Heart left ventricle (tissue), 16 donors: ENCODE results near the gene SETD6. TPM values are rescaled to one million over a fixed set of nuclear protein-coding genes. Genes with fewer than 3 reads are reported as not detected.
"Not testable (repeated sequence)": the region's sequence is repeated elsewhere in the genome, so short reads cannot be mapped to it uniquely, and the experiment has no call there.

Experiments used
- ATAC-seq, 4 donors: fragments of 200-7000 bp; cut with Tn5 transposase; one replicate each; pipeline ENCODE4 v1.9.1; 2020 to 2022; ENCODE audit warnings: moderate library complexity in 4 of 4, mild to moderate bottlenecking in 3 of 4, moderate number of reproducible peaks in 1 of 4
- DNase-seq, 5 donors: peaks; one replicate each; pipeline ENCODE4 v3.0.0-alpha.2; 2020
- H3K27ac ChIP-seq, 12 donors: fragments of 200-600 bp; sonication (generic) in 4 of 12; one replicate each; pipeline versions ENCODE4 v1.5.0 to v1.8.0; 2016 to 2022; ENCODE audit warnings: mild to moderate bottlenecking in 2 of 12
- H3K27me3 ChIP-seq, 9 donors: fragments of 200-600 bp; sonication (generic) in 2 of 9; one replicate each; pipeline versions ENCODE4 v1.5.1 to v1.8.0; 2016 to 2022; ENCODE audit warnings: mild to moderate bottlenecking in 3 of 9
- H3K36me3 ChIP-seq, 9 donors: fragments of 200-600 bp; sonication (generic) in 2 of 9; one replicate each; pipeline versions ENCODE4 v1.5.0 to v1.8.0; 2018 to 2022; ENCODE audit warnings: mild to moderate bottlenecking in 2 of 9
- H3K4me1 ChIP-seq, 12 donors: fragments of 200-600 bp; sonication (generic) in 4 of 12; one replicate each; pipeline versions ENCODE4 v1.5.0 to v1.8.0; 2016 to 2022; ENCODE audit warnings: mild to moderate bottlenecking in 3 of 12
- H3K4me3 ChIP-seq, 12 donors: fragments of 200-600 bp; sonication (generic) in 4 of 12; one replicate each; pipeline versions ENCODE4 v1.5.0 to v1.8.0; 2017 to 2022; ENCODE audit warnings: mild to moderate bottlenecking in 9 of 12, moderate library complexity in 4 of 12
- H3K9me3 ChIP-seq, 12 donors: fragments of 200-600 bp; sonication (generic) in 4 of 12; one replicate each; pipeline versions ENCODE4 v1.5.0 to v1.8.0; 2016 to 2022; ENCODE audit warnings: mild to moderate bottlenecking in 1 of 12
- POLR2A ChIP-seq, 2 donors: fragments of 450-650 bp; IDR thresholded peaks; one replicate each; pipeline ENCODE4 v1.6.1; 2017; ENCODE audit warnings: antibody characterized with exemption in 2 of 2, mild to moderate bottlenecking in 2 of 2, moderate library complexity in 2 of 2
- WGBS, 4 donors: extraction: QIAGEN DNeasy Blood & Tissue Kit in 2 of 4; methylation state at CpG; one replicate each; pipeline versions ENCODE4 v1.1.5 to v1.1.7; 2013 to 2018; 5-methylcytosine and 5-hydroxymethylcytosine counted together
- intact Hi-C, 10 donors: fragments of 100-400 bp; cut with DNase I; formaldehyde crosslinking; loops; one replicate each; pipeline versions ENCODE4 v1.11.1 to v1.14.2; 2022
- polyA plus RNA-seq, 2 donors: library from polyadenylated mRNA; stranded (reverse); fragments of 200-250 nt; gene quantifications; one replicate each; pipeline ENCODE4 v1.2.3, GENCODE V29; 2013
- total RNA-seq, 9 donors: library from RNA; depleted of rRNA in 2 of 9; stranded (reverse); fragments of >200 nt in 2 of 9; fragmentation: NEBNext Ultra II Directional in 3 of 9; extraction: Animal tissue kit (Norgen Biotek cat#: 25700) in 3 of 9; gene quantifications; one replicate each; pipeline versions ENCODE4 v1.1.0 to v1.2.4, GENCODE V29; 2016 to 2023
- TF ChIP-seq, protein P1 (sequence below), 12 donors: fragments of 200-600 bp; sonication (generic) in 4 of 12; IDR thresholded peaks; one replicate each; pipeline versions ENCODE4 v1.5.0 to v1.8.0; 2018 to 2022; ENCODE audit warnings: antibody characterized with exemption in 12 of 12, mild to moderate bottlenecking in 5 of 12
- donor health status: ischemic (EF 13 %, LVEDD 7.1; RV severe dilation, severe dysfunction).
- donor health status: healthy with polysubstance abuse.
- donor health status: DM: no; HTN: yes; CAD: no.
- donor health status: DM: no; HTN: no; CAD: no.
- donor health status: ischemic (EF 25% LVEDD 6.9; RV normal size, moderate dysfunction).
- donor health status: ischemic (EF 25% LVEDD 5.7; RV mildly dilated, moderate dysfunction).
- donor health status: healthy.
- donor health status: DM: yes; HTN: yes; CAD: no.
- donor health status: ischemic (EF 35%, LVEDD 5.7; RV mildly dilated, moderate dysfunction).
- donor health status: nonischemic (EF 11% LVEDD 7.7; RV severe dilation, severe dysfunction).
- donor health status: DM: yes; HTN: yes; CAD: no.
- donor health status: PGD.
- donor health status: ischemic (EF 29% LVEDD 5.4; RV normal size, mild dysfunction).
- donor health status: nonischemic (EF 23%, LVEDD 6.1; RV moderate dilation, normal function).

The SETD6 gene
- total and polyA plus RNA-seq, 11 donors, result 10.1 to 18.0 (median 14.3) TPM

GRCh38 chr16:58487566-58488351, 27.6 kb upstream of the SETD6 start:
- Histone ChIP-seq H3K4me1 (peaks cover 0 to 76% (median 35%) of the 10 kb centered on the region in 12 donors), H3K36me3 (peaks cover 0 to 15% (median 0%) of the 10 kb centered on the region in 9 donors), H3K27ac (peak overlapping the region; percentile 6 to 80 (median 68)), H3K9me3 (no peaks in the 10 kb centered on the region), H3K27me3 (no peaks in the 10 kb centered on the region), H3K4me3 (peak overlapping the region in 9 of 12 donors; percentile 15 to 39 (median 28))
- peak; percentile 44 to 82 (median 73) for ATAC-seq
- 16 to 26% (median 18%) methylated on average over 26 to 43 of the region's 43 CpGs for WGBS, 4 donors
- DNase-seq, result peak; percentile 87 to 94 (median 92)
- intact Hi-C loops, result loop anchor here (1.0 to 10.0 kb wide), 12 partner anchors 23 to 463 kb away; partner anchors contain the start of genes GINS3 (in 3 of the 10), MMP15 (in 2 of the 10), CFAP20 (in 1 of the 10) and CSNK2A2 (in 1 of the 10)
- TF ChIP-seq, protein P1, sequence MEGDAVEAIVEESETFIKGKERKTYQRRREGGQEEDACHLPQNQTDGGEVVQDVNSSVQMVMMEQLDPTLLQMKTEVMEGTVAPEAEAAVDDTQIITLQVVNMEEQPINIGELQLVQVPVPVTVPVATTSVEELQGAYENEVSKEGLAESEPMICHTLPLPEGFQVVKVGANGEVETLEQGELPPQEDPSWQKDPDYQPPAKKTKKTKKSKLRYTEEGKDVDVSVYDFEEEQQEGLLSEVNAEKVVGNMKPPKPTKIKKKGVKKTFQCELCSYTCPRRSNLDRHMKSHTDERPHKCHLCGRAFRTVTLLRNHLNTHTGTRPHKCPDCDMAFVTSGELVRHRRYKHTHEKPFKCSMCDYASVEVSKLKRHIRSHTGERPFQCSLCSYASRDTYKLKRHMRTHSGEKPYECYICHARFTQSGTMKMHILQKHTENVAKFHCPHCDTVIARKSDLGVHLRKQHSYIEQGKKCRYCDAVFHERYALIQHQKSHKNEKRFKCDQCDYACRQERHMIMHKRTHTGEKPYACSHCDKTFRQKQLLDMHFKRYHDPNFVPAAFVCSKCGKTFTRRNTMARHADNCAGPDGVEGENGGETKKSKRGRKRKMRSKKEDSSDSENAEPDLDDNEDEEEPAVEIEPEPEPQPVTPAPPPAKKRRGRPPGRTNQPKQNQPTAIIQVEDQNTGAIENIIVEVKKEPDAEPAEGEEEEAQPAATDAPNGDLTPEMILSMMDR (IDR thresholded peaks at IDR 0.05), result peak; percentile 89 to 99 (median 94)
- peak in 1 of 2 donors; percentile 16 for TF ChIP-seq POLR2A (IDR thresholded peaks at IDR 0.05)

DNA sequence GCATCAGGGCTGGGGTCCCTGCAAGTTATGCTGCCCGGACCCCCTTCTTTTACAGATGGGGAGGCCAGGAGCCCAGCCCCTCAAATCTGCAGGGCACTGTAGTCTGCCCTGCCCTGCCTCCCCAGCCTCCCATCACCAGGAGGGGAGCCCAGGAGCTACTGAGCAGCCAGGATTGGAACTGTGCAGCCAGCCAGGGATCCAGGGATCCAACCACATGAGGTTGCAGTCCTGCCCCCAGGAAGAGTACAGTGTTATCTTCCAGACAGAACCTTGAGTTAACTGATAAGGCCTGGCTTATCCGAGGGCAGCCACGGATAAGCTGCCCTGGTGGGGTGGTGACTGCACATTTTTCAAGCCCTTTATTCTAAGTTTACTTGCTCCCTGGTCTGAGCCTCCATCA, 26.8 kb upstream of the SETD6 start:
- Histone ChIP-seq H3K36me3 (peaks cover 0 to 13% (median 0%) of the 10 kb centered on the region in 9 donors), H3K9me3 (no peaks in the 10 kb centered on the region), H3K27me3 (no peaks in the 10 kb centered on the region), H3K27ac (peak overlapping the region in 10 of 12 donors; percentile 50 to 78 (median 68)), H3K4me3 (no peak overlapping the region), H3K4me1 (peaks cover 0 to 76% (median 36%) of the 10 kb centered on the region in 12 donors)
- DNase-seq, result peak in 1 of 5 donors; percentile 25
- peak in 1 of 4 donors; percentile 6 for ATAC-seq
- TF ChIP-seq, protein P1 (IDR thresholded peaks at IDR 0.05), result no peak
- TF ChIP-seq POLR2A (IDR thresholded peaks at IDR 0.05), result no peak
- intact Hi-C loops, result loop anchor here in 8 of 10 donors (2.0 to 10.0 kb wide), 8 partner anchors 76 to 464 kb away; partner anchors contain the start of genes GINS3 (in 3 of the 8), MMP15 (in 2 of the 8), CFAP20 (in 1 of the 8) and CSNK2A2 (in 1 of the 8)
- 51 to 56% (median 53%) methylated on average over 3 of the region's 3 CpGs for WGBS, 4 donors

GRCh38 chr16:58490065-58490464, 25.3 kb upstream of the SETD6 start:
- Histone ChIP-seq H3K4me3 (no peak overlapping the region), H3K4me1 (peaks cover 0 to 78% (median 33%) of the 10 kb centered on the region in 12 donors), H3K36me3 (peaks cover 0 to 19% (median 0%) of the 10 kb centered on the region in 9 donors), H3K9me3 (no peaks in the 10 kb centered on the region), H3K27ac (no peak overlapping the region), H3K27me3 (no peaks in the 10 kb centered on the region)
- TF ChIP-seq POLR2A (IDR thresholded peaks at IDR 0.05), result no peak
- TF ChIP-seq, protein P1 (IDR thresholded peaks at IDR 0.05), result no peak
- ATAC-seq (no peak), DNase-seq (peak in 1 of 5 donors; percentile 6)
- intact Hi-C loops, result no loop called here
- WGBS, 4 donors, result 92 to 100% (median 93%) methylated on average over 3 to 4 of the region's 4 CpGs; no CpG with 5 or more reads in 1 of the 4 donors

DNA sequence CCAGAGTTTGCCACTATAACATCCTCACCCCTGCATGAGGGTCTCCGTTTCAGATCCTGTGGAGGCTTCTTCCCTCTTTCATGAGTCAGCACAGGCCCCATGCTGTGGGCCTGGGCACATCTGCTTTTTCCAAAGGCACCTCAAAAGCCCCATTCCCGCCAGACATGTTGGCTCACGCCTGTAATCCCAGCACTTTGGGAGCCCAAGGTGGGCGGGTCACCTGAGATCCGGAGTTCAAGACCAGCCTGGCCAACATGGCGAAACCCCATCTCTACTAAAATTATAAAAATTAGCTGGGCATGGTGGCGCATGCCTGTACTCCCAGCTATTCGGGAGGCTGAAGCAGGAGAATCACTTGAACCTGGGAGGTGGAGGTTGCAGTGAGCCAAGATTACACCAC, 24.8 kb upstream of the SETD6 start:
- H3K27me3 ChIP-seq, H3K4me3 ChIP-seq, H3K9me3 ChIP-seq, H3K27ac ChIP-seq, intact Hi-C loops, ATAC-seq: not testable (repeated sequence)
- Histone ChIP-seq H3K4me1 (peaks cover 0 to 78% (median 33%) of the 10 kb centered on the region in 12 donors), H3K36me3 (peaks cover 0 to 19% (median 0%) of the 10 kb centered on the region in 9 donors)
- peak in 1 of 5 donors; percentile 3 for DNase-seq
- 74 to 96% (median 93%) methylated on average over 7 to 8 of the region's 8 CpGs for WGBS, 4 donors
